ENCODE measurements around the gene HCRTR1.

DNA sequence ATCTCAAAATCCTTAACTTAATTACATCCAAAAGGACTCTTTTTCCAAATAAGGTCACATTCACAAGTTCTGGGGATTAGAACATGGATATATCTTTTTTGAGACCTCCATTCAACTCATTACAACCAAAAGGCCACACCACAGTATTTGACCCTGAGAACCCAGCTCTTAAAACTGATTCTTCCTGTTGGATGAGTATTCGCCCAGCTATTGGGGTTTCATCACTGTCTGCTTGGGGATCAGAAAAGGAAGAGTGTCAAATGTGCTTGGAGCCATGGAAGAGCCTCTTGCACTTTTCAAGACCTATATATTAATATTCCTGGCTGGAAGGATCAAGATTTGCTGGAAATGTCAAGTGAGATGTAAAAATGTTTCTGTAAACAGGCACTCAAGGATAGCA, 46.6 kb upstream of the HCRTR1 start:
- TF ChIP-seq, protein P1, sequence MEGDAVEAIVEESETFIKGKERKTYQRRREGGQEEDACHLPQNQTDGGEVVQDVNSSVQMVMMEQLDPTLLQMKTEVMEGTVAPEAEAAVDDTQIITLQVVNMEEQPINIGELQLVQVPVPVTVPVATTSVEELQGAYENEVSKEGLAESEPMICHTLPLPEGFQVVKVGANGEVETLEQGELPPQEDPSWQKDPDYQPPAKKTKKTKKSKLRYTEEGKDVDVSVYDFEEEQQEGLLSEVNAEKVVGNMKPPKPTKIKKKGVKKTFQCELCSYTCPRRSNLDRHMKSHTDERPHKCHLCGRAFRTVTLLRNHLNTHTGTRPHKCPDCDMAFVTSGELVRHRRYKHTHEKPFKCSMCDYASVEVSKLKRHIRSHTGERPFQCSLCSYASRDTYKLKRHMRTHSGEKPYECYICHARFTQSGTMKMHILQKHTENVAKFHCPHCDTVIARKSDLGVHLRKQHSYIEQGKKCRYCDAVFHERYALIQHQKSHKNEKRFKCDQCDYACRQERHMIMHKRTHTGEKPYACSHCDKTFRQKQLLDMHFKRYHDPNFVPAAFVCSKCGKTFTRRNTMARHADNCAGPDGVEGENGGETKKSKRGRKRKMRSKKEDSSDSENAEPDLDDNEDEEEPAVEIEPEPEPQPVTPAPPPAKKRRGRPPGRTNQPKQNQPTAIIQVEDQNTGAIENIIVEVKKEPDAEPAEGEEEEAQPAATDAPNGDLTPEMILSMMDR (conservative IDR thresholded peaks at IDR 0.05; ENCODE audit: low read depth, low read length) = no peak
- no peak for TF ChIP-seq EZH2 (IDR thresholded peaks at IDR 0.05; ENCODE audit: borderline replicate concordance, low read depth, low read length, poor library complexity, severe bottlenecking)

Measured in A673 (cell line).